Esophagus muscularis mucosa (tissue), 4 donors: ENCODE data around the gene NRCAM. TPM values are rescaled to one million over a fixed set of nuclear protein-coding genes. Genes with fewer than 3 reads are reported as not detected.

Experiments
- DNase-seq: peaks from one replicate; pipeline ENCODE4 v3.0.0-alpha.2; 2017; ENCODE audit errors: extremely low spot score
- H3K27ac ChIP-seq, 4 donors: fragments of 200-600 bp; sonication (generic); replicated peaks in 1 of 4; 1 replicate in 3 of 4; 2 replicates in 1 of 4; pipeline ENCODE4 v1.5.1; 2016 to 2019; ENCODE audit warnings: mild to moderate bottlenecking in 1 of 4
- H3K27me3 ChIP-seq, 4 donors: fragments of 200-600 bp; sonication (generic); one replicate each; pipeline versions ENCODE4 v1.5.1 to v1.6.0; 2016 to 2019
- H3K36me3 ChIP-seq, 4 donors: fragments of 200-600 bp; sonication (generic); one replicate each; pipeline ENCODE4 v1.5.1; 2016 to 2019
- H3K4me1 ChIP-seq, 4 donors: fragments of 200-600 bp; sonication (generic); one replicate each; pipeline ENCODE4 v1.5.1; 2016 to 2019
- H3K4me3 ChIP-seq, 4 donors: fragments of 200-600 bp; sonication (generic); 1 replicate in 2 of 4; 2 replicates in 2 of 4; pipeline ENCODE4 v1.5.1; 2016 to 2019; ENCODE audit warnings: mild to moderate bottlenecking in 4 of 4, moderate library complexity in 1 of 4
- H3K9me3 ChIP-seq, 4 donors: fragments of 200-600 bp; sonication (generic); 1 replicate in 3 of 4; 2 replicates in 1 of 4; pipeline ENCODE4 v1.5.1; 2016 to 2019
- EP300 ChIP-seq: sonication (generic); formaldehyde crosslinking; IDR thresholded peaks from one replicate; pipeline ENCODE4 v1.6.1; 2017; ENCODE audit warnings: antibody characterized with exemption
- POLR2A ChIP-seq: fragments of 450-650 bp; IDR thresholded peaks from one replicate; pipeline ENCODE4 v1.6.1; 2017; ENCODE audit warnings: antibody characterized with exemption, moderate library complexity, mild to moderate bottlenecking, low read depth
- POLR2AphosphoS5 ChIP-seq, 2 donors: sonication (generic); formaldehyde crosslinking; IDR thresholded peaks; one replicate each; pipeline ENCODE4 v1.6.1; 2017; ENCODE audit warnings: antibody characterized with exemption in 2 of 2
- WGBS: methylation state at CpG from one replicate; pipeline ENCODE4 v1.1.5; 2018; 5-methylcytosine and 5-hydroxymethylcytosine counted together
- intact Hi-C: fragments of 100-400 bp; cut with DNase I; formaldehyde crosslinking; loops from one replicate; pipeline ENCODE4 v1.15.1; 2023
- total RNA-seq, 4 donors: library from RNA; depleted of rRNA; stranded (reverse); fragments of >200 nt; gene quantifications; one replicate each; pipeline versions ENCODE4 v1.1.0 to v1.2.1, GENCODE V29; 2016
- TF ChIP-seq, protein P1 (sequence below), 3 experiments: fragments of 200-600 bp in 2 of 3; fragments of 450-650 bp in 1 of 3; sonication (generic) in 2 of 3; IDR thresholded peaks; one replicate each; pipeline ENCODE4 v1.5.1; 2017 to 2019; ENCODE audit warnings: antibody characterized with exemption in 3 of 3, mild to moderate bottlenecking in 2 of 3, moderate library complexity in 1 of 3

NRCAM gene
- total RNA-seq, 4 donors from 2014 or later = 2.9 to 5.2 (median 3.3) TPM

DNA sequence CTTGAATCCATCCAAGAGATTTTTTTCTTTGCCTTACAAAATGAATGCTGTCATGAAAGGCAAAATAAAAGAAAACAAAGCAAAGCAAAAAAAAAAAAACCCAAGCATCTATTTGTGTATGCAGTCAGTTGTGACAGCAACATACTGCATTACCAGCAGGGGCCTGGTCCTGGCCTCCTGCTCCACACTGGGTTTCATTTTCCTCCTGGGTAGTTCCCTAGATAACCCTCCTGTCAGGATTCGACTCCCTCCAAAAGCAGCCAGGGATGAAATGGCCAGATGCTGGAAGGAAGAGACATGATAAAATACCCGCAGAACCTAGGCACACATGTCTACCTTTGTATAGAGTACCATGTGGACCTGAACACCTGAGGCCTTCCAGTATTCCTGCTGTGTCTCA lies 148.6 kb downstream of the NRCAM start:
- no peak for TF ChIP-seq EP300
- TF ChIP-seq POLR2A = no peak
- TF ChIP-seq, protein P1, sequence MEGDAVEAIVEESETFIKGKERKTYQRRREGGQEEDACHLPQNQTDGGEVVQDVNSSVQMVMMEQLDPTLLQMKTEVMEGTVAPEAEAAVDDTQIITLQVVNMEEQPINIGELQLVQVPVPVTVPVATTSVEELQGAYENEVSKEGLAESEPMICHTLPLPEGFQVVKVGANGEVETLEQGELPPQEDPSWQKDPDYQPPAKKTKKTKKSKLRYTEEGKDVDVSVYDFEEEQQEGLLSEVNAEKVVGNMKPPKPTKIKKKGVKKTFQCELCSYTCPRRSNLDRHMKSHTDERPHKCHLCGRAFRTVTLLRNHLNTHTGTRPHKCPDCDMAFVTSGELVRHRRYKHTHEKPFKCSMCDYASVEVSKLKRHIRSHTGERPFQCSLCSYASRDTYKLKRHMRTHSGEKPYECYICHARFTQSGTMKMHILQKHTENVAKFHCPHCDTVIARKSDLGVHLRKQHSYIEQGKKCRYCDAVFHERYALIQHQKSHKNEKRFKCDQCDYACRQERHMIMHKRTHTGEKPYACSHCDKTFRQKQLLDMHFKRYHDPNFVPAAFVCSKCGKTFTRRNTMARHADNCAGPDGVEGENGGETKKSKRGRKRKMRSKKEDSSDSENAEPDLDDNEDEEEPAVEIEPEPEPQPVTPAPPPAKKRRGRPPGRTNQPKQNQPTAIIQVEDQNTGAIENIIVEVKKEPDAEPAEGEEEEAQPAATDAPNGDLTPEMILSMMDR (IDR thresholded peaks at IDR 0.05) = no peak
- no peak for TF ChIP-seq POLR2AphosphoS5 (IDR thresholded peaks at IDR 0.05)

DNA sequence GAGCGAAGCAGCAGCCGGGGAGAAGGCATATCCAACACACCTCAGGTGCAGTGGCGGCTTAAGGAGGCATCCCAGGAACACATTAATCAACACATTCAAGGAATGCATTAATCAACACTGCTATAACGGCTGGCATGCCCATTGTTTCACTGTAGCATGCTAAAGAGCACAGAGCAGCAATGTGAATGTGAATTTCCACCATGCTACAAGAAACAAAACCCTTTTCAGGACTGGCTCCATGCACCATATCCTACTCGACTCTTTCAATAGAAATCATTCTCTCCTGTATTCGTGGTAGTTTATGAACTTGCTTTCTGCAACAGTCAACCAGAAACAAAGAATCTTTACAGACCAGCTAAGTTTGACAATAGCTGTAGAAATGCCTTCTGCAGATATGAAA lies 149.0 kb downstream of the NRCAM start:
- no peaks in the 10 kb centered on the region for H3K9me3 ChIP-seq
- no peak overlapping the region for H3K4me3 ChIP-seq
- WGBS = 61% methylated on average over 6 of the region's 6 CpGs
- no peaks in the 10 kb centered on the region for H3K27me3 ChIP-seq
- DNase-seq = no peak
- H3K4me1 ChIP-seq = peaks cover 0 to 5% (median 1%) of the 10 kb centered on the region in 4 donors
- H3K27ac ChIP-seq = no peak overlapping the region
- TF ChIP-seq POLR2A (no peak), POLR2AphosphoS5 (IDR thresholded peaks at IDR 0.05) (no peak), EP300 (no peak)
- TF ChIP-seq, protein P1 (IDR thresholded peaks at IDR 0.05) = no peak
- intact Hi-C loops = no loop called here
- no peaks in the 10 kb centered on the region for H3K36me3 ChIP-seq

More for the DNA sequence above, 148.6 kb downstream of the NRCAM start:
- Histone ChIP-seq H3K27me3 (no peaks in the 10 kb centered on the region), H3K4me1 (peaks cover 0 to 5% (median 1%) of the 10 kb centered on the region in 4 donors), H3K27ac (no peak overlapping the region), H3K4me3 (no peak overlapping the region), H3K36me3 (no peaks in the 10 kb centered on the region), H3K9me3 (no peaks in the 10 kb centered on the region)
- intact Hi-C loops = no loop called here
- DNase-seq = no peak
- WGBS = 43% methylated on average over 2 of the region's 2 CpGs

DNA sequence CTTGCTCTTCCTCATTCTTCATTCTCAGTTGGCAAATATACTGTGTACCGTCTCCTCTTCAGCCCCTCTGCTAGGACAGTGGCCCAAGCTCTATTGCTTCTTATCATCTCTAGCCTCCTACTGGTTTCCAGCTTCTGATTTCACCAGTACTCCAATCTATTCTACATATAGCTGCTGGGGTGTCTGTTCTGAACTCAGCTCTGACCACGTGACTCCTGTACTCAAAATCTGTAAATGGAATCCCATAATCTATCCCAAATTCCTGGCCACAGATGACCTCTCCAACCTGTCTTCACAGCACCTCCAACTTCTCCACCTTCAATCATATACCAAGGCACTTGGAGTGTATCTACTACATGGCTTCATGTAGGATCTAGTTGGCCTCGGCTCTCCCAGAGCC lies 152.9 kb downstream of the NRCAM start:
- TF ChIP-seq, protein P1 (IDR thresholded peaks at IDR 0.05) = no peak
- TF ChIP-seq POLR2AphosphoS5 (IDR thresholded peaks at IDR 0.05) = no peak
- no peak for TF ChIP-seq POLR2A
- no peak for TF ChIP-seq EP300
- no peaks in the 10 kb centered on the region for H3K4me1 ChIP-seq
- H3K27ac ChIP-seq = no peak overlapping the region
- no peaks in the 10 kb centered on the region for H3K9me3 ChIP-seq
- H3K27me3 ChIP-seq = no peaks in the 10 kb centered on the region
- intact Hi-C loops = no loop called here
- H3K36me3 ChIP-seq = no peaks in the 10 kb centered on the region
- H3K4me3 ChIP-seq = no peak overlapping the region
- DNase-seq = no peak
- 95% methylated on average over 3 of the region's 3 CpGs for WGBS

DNA sequence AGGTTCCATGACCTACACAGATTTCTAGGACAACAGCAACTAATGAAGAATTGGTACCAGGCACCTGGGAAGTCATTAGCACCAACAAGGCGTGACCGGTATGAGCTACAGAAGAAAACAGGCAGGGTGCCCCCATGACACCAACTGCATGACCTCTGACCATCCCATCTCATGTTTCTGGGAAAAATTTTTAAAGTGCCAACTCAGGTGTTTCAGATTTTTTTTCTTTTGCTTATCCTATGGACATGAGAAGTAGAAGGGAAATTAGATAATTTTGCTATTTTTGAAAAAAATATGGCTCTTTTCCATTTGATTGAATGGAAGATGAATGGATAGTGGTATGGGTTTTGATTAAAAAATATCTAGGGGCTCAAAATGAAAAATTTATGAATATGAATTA lies 154.8 kb downstream of the NRCAM start:
- TF ChIP-seq POLR2AphosphoS5 (IDR thresholded peaks at IDR 0.05) = no peak
- WGBS = 86% methylated on average over 2 of the region's 2 CpGs

DNA sequence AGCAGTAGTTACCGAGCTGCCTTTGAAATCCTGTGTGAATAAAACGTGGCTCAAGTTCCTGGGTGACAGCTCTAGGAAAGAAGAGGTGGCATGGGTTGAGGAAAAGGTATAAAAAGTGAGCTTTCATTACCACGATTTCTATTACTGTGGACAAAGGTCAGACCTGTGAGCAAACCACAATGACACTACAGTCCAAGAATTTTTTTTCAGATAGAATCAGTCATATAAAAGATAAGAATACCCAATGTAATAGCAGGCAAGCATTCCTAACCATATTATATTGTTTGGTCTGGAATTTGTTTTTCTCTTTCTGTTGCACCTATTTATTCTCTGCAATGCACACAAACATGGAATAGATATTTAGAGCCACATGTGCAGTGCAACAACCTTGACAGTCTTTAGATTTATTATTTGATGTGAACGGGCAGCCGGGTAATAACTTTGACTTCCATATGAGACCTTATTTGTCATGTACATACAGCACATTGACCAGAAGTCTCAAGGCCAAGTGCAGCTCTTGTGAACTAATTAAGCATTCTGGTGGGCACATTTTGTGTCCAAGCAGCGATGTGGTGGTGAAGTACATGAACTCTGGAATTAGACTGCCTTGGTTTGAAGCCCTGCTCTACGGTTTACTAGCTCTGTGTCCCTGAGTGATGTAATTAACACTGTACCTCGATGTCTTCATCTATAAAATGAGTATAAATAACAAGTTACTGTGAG lies 156.8 kb downstream of the NRCAM start:
- no peak overlapping the region for H3K4me3 ChIP-seq
- H3K27me3 ChIP-seq = peaks cover 0 to 4% (median 0%) of the 10 kb centered on the region in 4 donors
- no peaks in the 10 kb centered on the region for H3K9me3 ChIP-seq
- 71% methylated on average over 8 of the region's 8 CpGs for WGBS
- H3K4me1 ChIP-seq = no peaks in the 10 kb centered on the region
- H3K36me3 ChIP-seq = no peaks in the 10 kb centered on the region
- no peak for TF ChIP-seq POLR2A
- TF ChIP-seq POLR2AphosphoS5 (IDR thresholded peaks at IDR 0.05) = no peak
- TF ChIP-seq, protein P1 (IDR thresholded peaks at IDR 0.05) = no peak
- no peak for TF ChIP-seq EP300
- intact Hi-C loops = no loop called here
- DNase-seq = no peak
- H3K27ac ChIP-seq = no peak overlapping the region

More for the DNA sequence above, 154.8 kb downstream of the NRCAM start:
- no peaks in the 10 kb centered on the region for H3K27me3 ChIP-seq
- H3K9me3 ChIP-seq = no peaks in the 10 kb centered on the region
- H3K4me3 ChIP-seq = no peak overlapping the region
- no peak for DNase-seq
- no peaks in the 10 kb centered on the region for H3K36me3 ChIP-seq
- no peak overlapping the region for H3K27ac ChIP-seq
- H3K4me1 ChIP-seq = no peaks in the 10 kb centered on the region
- intact Hi-C loops = no loop called here
